Natural killer cell (primary cell): Measurements from ENCODE around the gene OSBPL1A. TPM values are rescaled to one million over a fixed set of nuclear protein-coding genes. Genes with fewer than 3 reads are reported as not detected.
"Not testable (repeated sequence)": the region's sequence is repeated elsewhere in the genome, so short reads cannot be mapped to it uniquely, and the experiment has no call there.

Experiments
- ATAC-seq, 3 donors: fragments of 150-1000 bp in 2 of 3; fragments of 200-7000 bp in 1 of 3; cut with Tn5 transposase; 1 replicate in 1 of 3; 2 replicates in 2 of 3; pipeline ENCODE4 v1.10.0; 2021; ENCODE audit warnings: mild to moderate bottlenecking in 2 of 3, moderate library complexity in 2 of 3
- DNase-seq, 2 donors: peaks; one replicate each; pipeline versions ENCODE4 v3.0.0 to v3.0.0-alpha.2; 2013 to 2021; ENCODE audit warnings: mixed read lengths in 1 of 2
- H3K27ac ChIP-seq: one replicate; pipeline ENCODE4 v1.5.1; 2013; ENCODE audit warnings: mild to moderate bottlenecking, low read length
- H3K27me3 ChIP-seq: one replicate; pipeline ENCODE4 v1.6.1; 2013; ENCODE audit warnings: low read length; ENCODE audit not compliant: control insufficient read depth, insufficient read depth
- H3K36me3 ChIP-seq: one replicate; pipeline ENCODE4 v1.6.1; 2013; ENCODE audit warnings: low read length; ENCODE audit not compliant: control insufficient read depth, insufficient read depth
- H3K4me1 ChIP-seq: one replicate; pipeline ENCODE4 v1.6.1; 2013; ENCODE audit warnings: low read length; ENCODE audit not compliant: control insufficient read depth, insufficient read depth
- H3K4me3 ChIP-seq: one replicate; pipeline ENCODE4 v1.5.1; 2013; ENCODE audit warnings: low read length
- H3K9me3 ChIP-seq: one replicate; pipeline ENCODE4 v1.6.1; 2013; ENCODE audit warnings: low read length; ENCODE audit not compliant: control insufficient read depth, insufficient read depth
- H3K27ac Mint-ChIP-seq, 2 donors: one replicate each; pipeline ENCODE4 v1.8.0; 2022; ENCODE audit warnings: mild to moderate bottlenecking in 2 of 2, mixed read lengths in 2 of 2, moderate library complexity in 1 of 2
- H3K27me3 Mint-ChIP-seq, 2 donors: one replicate each; pipeline ENCODE4 v1.8.0; 2022; ENCODE audit warnings: low read depth in 2 of 2, mixed read lengths in 2 of 2
- H3K36me3 Mint-ChIP-seq: one replicate; pipeline ENCODE4 v1.8.0; 2022; ENCODE audit warnings: mixed read lengths
- H3K4me1 Mint-ChIP-seq, 2 donors: one replicate each; pipeline ENCODE4 v1.8.0; 2022; ENCODE audit warnings: mixed read lengths in 2 of 2
- H3K4me3 Mint-ChIP-seq: one replicate; pipeline ENCODE4 v1.8.0; 2022; ENCODE audit warnings: mild to moderate bottlenecking, moderate library complexity, mixed read lengths
- H3K9me3 Mint-ChIP-seq, 2 donors: one replicate each; pipeline ENCODE4 v1.8.0; 2022; ENCODE audit warnings: mixed read lengths in 2 of 2
- WGBS: methylation state at CpG from one replicate; pipeline ENCODE4 v1.1.7; 2013; ENCODE audit warnings: missing lambda C conversion rate; ENCODE audit not compliant: insufficient coverage; 5-methylcytosine and 5-hydroxymethylcytosine counted together
- intact Hi-C: fragments of 100-400 bp; cut with micrococcal nuclease; formaldehyde crosslinking; loops from one replicate; pipeline ENCODE4 v1.14.2; 2022
- total RNA-seq, 4 donors: library from RNA; stranded (reverse); fragments of 120-200 nt in 1 of 4; gene quantifications; one replicate each; pipeline versions ENCODE4 v1.2.3 to v1.2.4, GENCODE V29; 2013 to 2022
- TF ChIP-seq, protein P1 (sequence below): fragments of 200-600 bp; IDR thresholded peaks from one replicate; pipeline ENCODE4 v1.8.0; 2022; ENCODE audit warnings: antibody characterized with exemption

Gene OSBPL1A
- total RNA-seq, 3 donors from 2014 or later (not counting 1 experiment from before 2014, with no cell fraction given), result 1.2 to 32.5 (median 1.5) TPM

DNA sequence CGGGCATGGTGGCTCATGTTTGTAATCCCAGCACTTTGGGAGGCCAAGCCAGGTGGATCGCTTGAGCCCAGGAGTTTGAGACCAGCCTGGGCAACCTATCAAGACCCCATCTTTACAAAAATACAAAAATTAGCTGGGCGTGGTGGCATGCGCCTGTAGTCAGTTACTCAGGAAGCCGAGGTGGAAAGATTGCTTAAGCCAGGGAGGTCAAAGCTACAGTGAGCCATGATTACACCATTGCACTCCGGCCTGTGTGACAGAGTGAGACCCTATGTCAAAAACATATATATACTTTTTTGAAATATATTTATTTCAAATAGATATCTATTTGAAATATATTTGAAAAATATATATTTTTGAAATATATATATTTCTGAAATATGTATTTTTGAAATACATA lies 10.9 kb downstream of the OSBPL1A start:
- Histone ChIP-seq H3K27me3 (no peaks in the 10 kb centered on the region), H3K9me3 (no peaks in the 10 kb centered on the region), H3K4me3 (no peak overlapping the region), H3K4me1 (no peaks in the 10 kb centered on the region), H3K27ac (no peak overlapping the region), H3K36me3 (no peaks in the 10 kb centered on the region)
- 89% methylated on average over 5 of the region's 6 CpGs for WGBS
- no peak overlapping the region for H3K4me3 Mint-ChIP-seq
- H3K36me3 Mint-ChIP-seq, result no peaks in the 10 kb centered on the region
- ATAC-seq, result no peak
- no peak overlapping the region for H3K27ac Mint-ChIP-seq
- TF ChIP-seq, protein P1, sequence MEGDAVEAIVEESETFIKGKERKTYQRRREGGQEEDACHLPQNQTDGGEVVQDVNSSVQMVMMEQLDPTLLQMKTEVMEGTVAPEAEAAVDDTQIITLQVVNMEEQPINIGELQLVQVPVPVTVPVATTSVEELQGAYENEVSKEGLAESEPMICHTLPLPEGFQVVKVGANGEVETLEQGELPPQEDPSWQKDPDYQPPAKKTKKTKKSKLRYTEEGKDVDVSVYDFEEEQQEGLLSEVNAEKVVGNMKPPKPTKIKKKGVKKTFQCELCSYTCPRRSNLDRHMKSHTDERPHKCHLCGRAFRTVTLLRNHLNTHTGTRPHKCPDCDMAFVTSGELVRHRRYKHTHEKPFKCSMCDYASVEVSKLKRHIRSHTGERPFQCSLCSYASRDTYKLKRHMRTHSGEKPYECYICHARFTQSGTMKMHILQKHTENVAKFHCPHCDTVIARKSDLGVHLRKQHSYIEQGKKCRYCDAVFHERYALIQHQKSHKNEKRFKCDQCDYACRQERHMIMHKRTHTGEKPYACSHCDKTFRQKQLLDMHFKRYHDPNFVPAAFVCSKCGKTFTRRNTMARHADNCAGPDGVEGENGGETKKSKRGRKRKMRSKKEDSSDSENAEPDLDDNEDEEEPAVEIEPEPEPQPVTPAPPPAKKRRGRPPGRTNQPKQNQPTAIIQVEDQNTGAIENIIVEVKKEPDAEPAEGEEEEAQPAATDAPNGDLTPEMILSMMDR, result no peak
- H3K9me3 Mint-ChIP-seq, result no peaks in the 10 kb centered on the region
- peaks cover 6 to 8% of the 10 kb centered on the region in 2 donors for H3K27me3 Mint-ChIP-seq
- no peaks in the 10 kb centered on the region for H3K4me1 Mint-ChIP-seq
- intact Hi-C loops, result no loop called here
- no peak for DNase-seq

DNA sequence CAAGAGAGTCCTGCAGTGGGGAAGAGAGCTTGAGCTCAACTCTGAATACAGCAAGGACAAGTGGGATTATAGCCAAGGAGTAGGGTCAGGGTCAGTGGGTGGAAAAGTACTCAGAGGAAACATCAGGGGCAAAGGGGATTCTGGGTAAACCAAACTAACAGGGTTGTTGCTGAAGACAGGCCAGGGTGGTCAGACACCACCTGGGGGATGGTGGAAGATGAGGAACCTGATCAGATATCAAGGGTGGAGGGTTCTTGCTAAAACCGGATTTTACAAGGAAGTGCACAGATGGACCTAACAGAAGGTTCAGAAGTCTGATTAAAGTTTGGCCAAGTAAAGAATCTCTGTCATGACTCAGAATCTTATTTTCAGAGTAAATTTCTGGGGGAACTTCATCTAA lies 16.5 kb downstream of the OSBPL1A start:
- ATAC-seq (no peak), DNase-seq (no peak)
- TF ChIP-seq, protein P1, result no peak
- Histone ChIP-seq H3K4me1 (no peaks in the 10 kb centered on the region), H3K27me3 (no peaks in the 10 kb centered on the region), H3K9me3 (no peaks in the 10 kb centered on the region), H3K36me3 (no peaks in the 10 kb centered on the region), H3K27ac (no peak overlapping the region), H3K4me3 (no peak overlapping the region)
- H3K9me3 Mint-ChIP-seq, result no peaks in the 10 kb centered on the region
- H3K36me3 Mint-ChIP-seq, result no peaks in the 10 kb centered on the region
- H3K4me1 Mint-ChIP-seq, result no peaks in the 10 kb centered on the region
- no peak overlapping the region for H3K4me3 Mint-ChIP-seq
- 95% methylated on average over 1 of the region's 1 CpG for WGBS
- H3K27ac Mint-ChIP-seq, result no peak overlapping the region
- peaks cover 3 to 8% of the 10 kb centered on the region in 2 donors for H3K27me3 Mint-ChIP-seq
- intact Hi-C loops, result no loop called here

DNA sequence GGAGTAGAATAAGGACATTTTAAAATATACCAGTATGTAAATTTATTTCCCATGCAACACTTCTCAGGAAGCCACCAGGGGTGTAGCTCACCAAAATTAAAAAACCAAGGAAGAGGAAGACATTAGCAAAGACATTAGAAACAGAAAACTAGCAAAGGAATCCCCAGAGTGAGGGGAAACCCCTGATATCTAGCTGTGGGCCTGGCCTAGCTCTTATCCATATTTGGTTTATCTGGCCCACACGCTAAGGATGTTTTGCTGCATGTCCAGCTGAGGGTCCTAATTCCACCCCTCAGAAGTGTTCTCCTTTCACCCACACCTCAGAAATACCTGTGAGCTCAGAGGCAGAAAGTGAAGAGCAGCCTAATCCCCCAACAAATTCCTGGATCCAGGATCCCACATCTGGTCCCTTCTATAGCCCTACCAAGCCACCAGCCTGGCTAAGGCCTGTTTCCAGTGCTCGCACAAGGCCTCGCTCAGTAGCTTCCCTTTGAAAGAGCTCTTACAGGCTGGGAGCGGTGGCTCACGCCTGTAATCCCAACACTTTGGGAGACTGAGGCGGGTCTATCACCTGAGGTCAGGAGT lies 17.4 kb downstream of the OSBPL1A start:
- no peak overlapping the region for H3K27ac ChIP-seq
- Mint-ChIP-seq H3K27me3 (peaks cover 0 to 2% of the 10 kb centered on the region in 2 donors), H3K36me3 (no peaks in the 10 kb centered on the region), H3K9me3 (no peaks in the 10 kb centered on the region), H3K4me1 (no peaks in the 10 kb centered on the region), H3K27ac (no peak overlapping the region), H3K4me3 (no peak overlapping the region)
- TF ChIP-seq, protein P1, result no peak
- no peaks in the 10 kb centered on the region for H3K27me3 ChIP-seq
- H3K9me3 ChIP-seq, result no peaks in the 10 kb centered on the region
- H3K36me3 ChIP-seq, result no peaks in the 10 kb centered on the region
- ATAC-seq (no peak), DNase-seq (no peak)
- intact Hi-C loops, result no loop called here
- WGBS, result 93% methylated on average over 6 of the region's 6 CpGs
- H3K4me1 ChIP-seq, result no peaks in the 10 kb centered on the region
- H3K4me3 ChIP-seq, result no peak overlapping the region

DNA sequence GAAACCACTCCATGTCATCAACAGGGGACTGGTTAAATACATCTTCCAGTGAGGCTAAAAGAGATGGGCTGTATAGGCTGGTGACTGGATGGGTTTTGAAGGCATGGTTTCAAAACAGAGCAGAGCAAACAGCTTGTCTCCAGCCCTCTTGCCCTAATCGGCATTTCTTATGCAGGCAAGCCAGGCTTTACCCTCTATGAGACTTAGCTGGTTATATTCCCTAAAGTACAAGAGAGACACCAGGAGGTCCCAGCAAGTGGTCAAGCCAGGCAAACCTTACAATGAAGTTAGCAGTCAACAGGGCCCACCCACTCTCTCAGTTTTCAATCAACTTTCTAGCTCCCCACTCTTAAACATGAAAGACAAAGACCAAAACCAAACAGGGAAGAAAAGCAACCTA lies 19.0 kb downstream of the OSBPL1A start:
- H3K9me3 ChIP-seq, result no peaks in the 10 kb centered on the region
- Mint-ChIP-seq H3K27ac (no peak overlapping the region), H3K27me3 (peaks cover 0 to 2% of the 10 kb centered on the region in 2 donors), H3K4me3 (no peak overlapping the region), H3K4me1 (no peaks in the 10 kb centered on the region), H3K9me3 (no peaks in the 10 kb centered on the region), H3K36me3 (no peaks in the 10 kb centered on the region)
- H3K27ac ChIP-seq, result no peak overlapping the region
- H3K4me1 ChIP-seq, result no peaks in the 10 kb centered on the region
- ATAC-seq (no peak), DNase-seq (no peak)
- no peak overlapping the region for H3K4me3 ChIP-seq
- no peaks in the 10 kb centered on the region for H3K27me3 ChIP-seq
- intact Hi-C loops, result no loop called here
- H3K36me3 ChIP-seq, result no peaks in the 10 kb centered on the region
- TF ChIP-seq, protein P1, result no peak
- WGBS, result 100% methylated on average over 1 of the region's 1 CpG

DNA sequence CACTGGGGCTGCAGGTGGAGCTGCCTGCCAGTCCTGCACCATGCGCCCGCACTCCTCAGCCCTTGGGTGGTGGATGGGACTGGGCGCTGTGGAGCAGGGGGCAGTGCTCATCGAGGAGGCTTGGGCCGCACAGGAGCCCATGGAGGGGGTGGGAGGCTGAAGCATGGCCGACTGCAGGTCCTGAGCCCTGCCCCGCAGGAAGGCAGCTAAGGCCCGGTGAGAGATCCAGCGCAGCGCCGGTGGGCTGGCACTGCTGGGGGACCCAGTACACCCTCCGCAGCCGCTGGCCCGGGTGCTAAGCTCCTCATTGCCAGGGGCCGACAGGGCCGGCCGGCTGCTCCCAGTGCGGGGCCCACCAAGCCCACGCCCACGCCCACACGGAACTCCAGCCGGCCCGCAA lies 21.1 kb downstream of the OSBPL1A start:
- H3K27ac Mint-ChIP-seq, H3K27me3 ChIP-seq, H3K4me1 ChIP-seq, H3K9me3 ChIP-seq, H3K36me3 ChIP-seq, ATAC-seq, intact Hi-C loops, H3K27ac ChIP-seq, H3K4me1 Mint-ChIP-seq, DNase-seq, H3K9me3 Mint-ChIP-seq, H3K4me3 ChIP-seq, H3K4me3 Mint-ChIP-seq, H3K36me3 Mint-ChIP-seq: not testable (repeated sequence)
- H3K27me3 Mint-ChIP-seq, result peaks cover 0 to 10% of the 10 kb centered on the region in 2 donors
- WGBS, result 97% methylated on average over 23 of the region's 23 CpGs
